ENCODE data around the gene NCAM1.

Gene NCAM1

DNA sequence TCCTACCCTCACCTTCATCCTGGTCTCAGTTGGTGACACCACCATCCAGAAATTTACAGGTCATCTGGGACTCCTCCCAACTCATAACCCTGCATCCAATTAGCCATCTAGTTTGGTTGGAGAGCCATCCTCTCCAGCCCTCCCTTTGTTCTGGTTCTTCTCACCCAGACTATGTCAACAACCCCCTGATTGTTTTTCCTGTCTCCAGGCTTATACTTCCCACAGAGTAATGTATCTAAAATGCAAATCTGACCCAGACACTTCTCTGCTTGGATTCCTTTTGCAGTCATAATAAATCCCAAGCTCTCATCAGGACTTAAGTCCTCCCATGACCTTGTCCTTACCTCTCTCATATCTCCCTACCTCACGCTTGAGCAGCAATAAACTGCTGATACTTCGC lies 356.1 kb downstream of the NCAM1 start:
- no peak for DNase-seq

- no peak for DNase-seq
Measured at GRCh38 chr11:113319085-113319484, 357.9 kb downstream of the NCAM1 start.

- DNase-seq, result no peak
Measured at GRCh38 chr11:113322158-113322557, 360.9 kb downstream of the NCAM1 start.

- DNase-seq, result no peak
Measured at GRCh38 chr11:113324250-113324649, 363.0 kb downstream of the NCAM1 start.
